ENCODE measurements around the gene TRABD2B.

GRCh38 chr1:47827109-47827508 is 170.1 kb downstream of the TRABD2B start:
- TF ChIP-seq ZNF24 (tag by site-specific recombination; IDR thresholded peaks at IDR 0.05) (no peak), ZNF354C (tag by site-specific recombination; IDR thresholded peaks at IDR 0.05; ENCODE audit: borderline replicate concordance, low read depth) (no peak), CTCF (tag by site-specific recombination; IDR thresholded peaks at IDR 0.05) (no peak), ZNF626 (tag by site-specific recombination; IDR thresholded peaks at IDR 0.05) (no peak), PRDM10 (tag by site-specific recombination; IDR thresholded peaks at IDR 0.05) (no peak), HOXC10 (CRISPR knock-in tag; IDR thresholded peaks at IDR 0.05) (no peak), ZBTB44 (tag by site-specific recombination; IDR thresholded peaks at IDR 0.05) (no peak), TRIM28 (IDR thresholded peaks at IDR 0.05; ENCODE audit: borderline replicate concordance, low read length) (no peak), INSM2 (tag by site-specific recombination; IDR thresholded peaks at IDR 0.05) (no peak), ZNF777 (tag by site-specific recombination; IDR thresholded peaks at IDR 0.05; ENCODE audit: borderline replicate concordance) (no peak), ZNF510 (tag by site-specific recombination; IDR thresholded peaks at IDR 0.05; ENCODE audit: insufficient replicate concordance) (no peak)
- TF ChIP-seq, protein P1, sequence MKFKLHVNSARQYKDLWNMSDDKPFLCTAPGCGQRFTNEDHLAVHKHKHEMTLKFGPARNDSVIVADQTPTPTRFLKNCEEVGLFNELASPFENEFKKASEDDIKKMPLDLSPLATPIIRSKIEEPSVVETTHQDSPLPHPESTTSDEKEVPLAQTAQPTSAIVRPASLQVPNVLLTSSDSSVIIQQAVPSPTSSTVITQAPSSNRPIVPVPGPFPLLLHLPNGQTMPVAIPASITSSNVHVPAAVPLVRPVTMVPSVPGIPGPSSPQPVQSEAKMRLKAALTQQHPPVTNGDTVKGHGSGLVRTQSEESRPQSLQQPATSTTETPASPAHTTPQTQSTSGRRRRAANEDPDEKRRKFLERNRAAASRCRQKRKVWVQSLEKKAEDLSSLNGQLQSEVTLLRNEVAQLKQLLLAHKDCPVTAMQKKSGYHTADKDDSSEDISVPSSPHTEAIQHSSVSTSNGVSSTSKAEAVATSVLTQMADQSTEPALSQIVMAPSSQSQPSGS (tag by site-specific recombination; IDR thresholded peaks at IDR 0.05; ENCODE audit: low read depth): no peak
- TF ChIP-seq, protein P2, sequence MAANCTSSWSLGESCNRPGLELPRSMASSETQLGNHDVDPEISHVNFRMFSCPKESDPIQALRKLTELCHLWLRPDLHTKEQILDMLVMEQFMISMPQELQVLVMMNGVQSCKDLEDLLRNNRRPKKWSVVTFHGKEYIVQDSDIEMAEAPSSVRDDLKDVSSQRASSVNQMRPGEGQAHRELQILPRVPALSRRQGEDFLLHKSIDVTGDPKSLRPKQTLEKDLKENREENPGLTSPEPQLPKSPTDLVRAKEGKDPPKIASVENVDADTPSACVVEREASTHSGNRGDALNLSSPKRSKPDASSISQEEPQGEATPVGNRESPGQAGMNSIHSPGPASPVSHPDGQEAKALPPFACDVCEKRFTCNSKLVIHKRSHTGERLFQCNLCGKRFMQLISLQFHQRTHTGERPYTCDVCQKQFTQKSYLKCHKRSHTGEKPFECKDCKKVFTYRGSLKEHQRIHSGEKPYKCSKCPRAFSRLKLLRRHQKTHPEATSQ (tag by site-specific recombination; IDR thresholded peaks at IDR 0.05): no peak
